GM21390 (cell line): ENCODE results near the gene IGFALS.

Experiments used
- ATAC-seq: cut with Tn5 transposase; IDR thresholded peaks from one replicate; pipeline ENCODE4 v1.9.1; 2021; ENCODE audit not compliant: unreplicated experiment

Gene IGFALS

GRCh38 chr16:1777375-1778199 lies 15.9 kb downstream of the IGFALS start:
- no peak for ATAC-seq

GRCh38 chr16:1776991-1777374 lies 16.5 kb downstream of the IGFALS start:
- no peak for ATAC-seq

- no peak for ATAC-seq
These were observed 16.9 kb downstream of the IGFALS start for GRCh38 chr16:1776672-1776955.

GRCh38 chr16:1775846-1776671 lies 17.4 kb downstream of the IGFALS start:
- no peak for ATAC-seq

- no peak for ATAC-seq
These were observed 18.3 kb downstream of the IGFALS start for GRCh38 chr16:1775006-1775845.

GRCh38 chr16:1774448-1774780 lies 19.1 kb downstream of the IGFALS start:
- no peak for ATAC-seq

- no peak for ATAC-seq
These were observed 19.6 kb downstream of the IGFALS start for GRCh38 chr16:1773703-1774447.

GRCh38 chr16:1772908-1773702 lies 20.4 kb downstream of the IGFALS start, which contains the start of gene MRPS34:
Gene MRPS34, minus strand, starts transcription at chr16:1773134. Its CDS starts 15 bp downstream, at chr16:1773119.
- no peak for ATAC-seq

GRCh38 chr16:1772362-1772907 lies 21.1 kb downstream of the IGFALS start, which contains the start of gene EME2:
Gene EME2, plus strand, starts transcription at chr16:1772810. Its CDS starts 418 bp downstream, at chr16:1773228.
- ATAC-seq: no peak

GRCh38 chr16:1771864-1772361 lies 21.6 kb downstream of the IGFALS start:
- no peak for ATAC-seq

- no peak for ATAC-seq
These were observed 22.2 kb downstream of the IGFALS start, which contains the start of gene NME3 for GRCh38 chr16:1771188-1771863. Gene NME3, minus strand, starts transcription at chr16:1771543. Its CDS starts 9 bp downstream, at chr16:1771534.

GRCh38 chr16:1770328-1771187 lies 22.9 kb downstream of the IGFALS start:
- ATAC-seq: no peak

- ATAC-seq: no peak
These were observed 23.9 kb downstream of the IGFALS start for GRCh38 chr16:1769402-1770300.

GRCh38 chr16:1768767-1769401 lies 24.6 kb downstream of the IGFALS start:
- no peak for ATAC-seq

GRCh38 chr16:1768061-1768766 lies 25.3 kb downstream of the IGFALS start:
- ATAC-seq: no peak
